ENCODE data around the gene C10orf90.

Gene C10orf90

GRCh38 chr10:126392469-126392868, 278.0 kb downstream of the C10orf90 start:
- TF ChIP-seq CTCF (IDR thresholded peaks at IDR 0.05; ENCODE audit: borderline replicate concordance, insufficient read depth, low read depth, low read length): no peak
- no peak overlapping the region for H3K4me3 ChIP-seq (ENCODE audit: low read depth, low read length)

- TF ChIP-seq CTCF (IDR thresholded peaks at IDR 0.05; ENCODE audit: borderline replicate concordance, insufficient read depth, low read depth, low read length): no peak
- no peak overlapping the region for H3K4me3 ChIP-seq (ENCODE audit: low read depth, low read length)
Measured at GRCh38 chr10:126392068-126392467, 278.4 kb downstream of the C10orf90 start.

DNA sequence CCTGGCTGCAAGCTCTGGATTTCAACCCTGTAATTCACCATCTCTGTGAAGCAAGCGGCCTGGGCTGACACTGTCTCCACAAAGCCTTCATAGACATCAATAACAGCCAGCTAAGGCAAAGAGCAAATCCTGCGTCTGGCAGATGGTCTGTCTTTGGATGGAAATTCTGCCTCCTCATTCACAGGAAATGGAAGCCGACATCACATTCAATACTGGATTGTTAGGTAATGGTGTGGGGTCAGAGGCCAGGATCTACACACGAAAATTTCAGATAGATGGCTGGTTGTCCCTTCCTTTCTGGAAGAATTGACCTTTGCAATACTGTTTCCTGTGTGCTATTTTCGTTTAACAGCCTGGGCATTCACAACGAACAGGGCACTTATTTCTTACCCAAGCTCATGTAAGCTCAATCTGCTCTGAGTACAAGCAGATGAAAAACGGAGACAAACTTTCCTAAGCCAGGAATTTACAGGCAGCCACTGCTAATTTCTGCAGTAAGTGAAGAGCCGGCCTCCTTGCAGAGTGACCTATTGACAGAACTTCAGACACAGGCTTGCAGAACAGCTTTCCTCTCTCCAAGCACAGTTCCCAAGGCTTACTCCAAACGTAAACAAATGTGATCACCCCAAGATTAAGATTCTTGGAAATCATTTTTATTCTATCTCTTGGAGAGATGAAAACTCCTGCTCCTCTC, 279.2 kb downstream of the C10orf90 start:
- no peak overlapping the region for H3K4me3 ChIP-seq (ENCODE audit: low read depth, low read length)
- TF ChIP-seq CTCF (IDR thresholded peaks at IDR 0.05; ENCODE audit: borderline replicate concordance, insufficient read depth, low read depth, low read length): no peak

GRCh38 chr10:126390324-126390723, 280.2 kb downstream of the C10orf90 start:
- H3K4me3 ChIP-seq (ENCODE audit: low read depth, low read length): no peak overlapping the region
- no peak for TF ChIP-seq CTCF (IDR thresholded peaks at IDR 0.05; ENCODE audit: borderline replicate concordance, insufficient read depth, low read depth, low read length)

DNA sequence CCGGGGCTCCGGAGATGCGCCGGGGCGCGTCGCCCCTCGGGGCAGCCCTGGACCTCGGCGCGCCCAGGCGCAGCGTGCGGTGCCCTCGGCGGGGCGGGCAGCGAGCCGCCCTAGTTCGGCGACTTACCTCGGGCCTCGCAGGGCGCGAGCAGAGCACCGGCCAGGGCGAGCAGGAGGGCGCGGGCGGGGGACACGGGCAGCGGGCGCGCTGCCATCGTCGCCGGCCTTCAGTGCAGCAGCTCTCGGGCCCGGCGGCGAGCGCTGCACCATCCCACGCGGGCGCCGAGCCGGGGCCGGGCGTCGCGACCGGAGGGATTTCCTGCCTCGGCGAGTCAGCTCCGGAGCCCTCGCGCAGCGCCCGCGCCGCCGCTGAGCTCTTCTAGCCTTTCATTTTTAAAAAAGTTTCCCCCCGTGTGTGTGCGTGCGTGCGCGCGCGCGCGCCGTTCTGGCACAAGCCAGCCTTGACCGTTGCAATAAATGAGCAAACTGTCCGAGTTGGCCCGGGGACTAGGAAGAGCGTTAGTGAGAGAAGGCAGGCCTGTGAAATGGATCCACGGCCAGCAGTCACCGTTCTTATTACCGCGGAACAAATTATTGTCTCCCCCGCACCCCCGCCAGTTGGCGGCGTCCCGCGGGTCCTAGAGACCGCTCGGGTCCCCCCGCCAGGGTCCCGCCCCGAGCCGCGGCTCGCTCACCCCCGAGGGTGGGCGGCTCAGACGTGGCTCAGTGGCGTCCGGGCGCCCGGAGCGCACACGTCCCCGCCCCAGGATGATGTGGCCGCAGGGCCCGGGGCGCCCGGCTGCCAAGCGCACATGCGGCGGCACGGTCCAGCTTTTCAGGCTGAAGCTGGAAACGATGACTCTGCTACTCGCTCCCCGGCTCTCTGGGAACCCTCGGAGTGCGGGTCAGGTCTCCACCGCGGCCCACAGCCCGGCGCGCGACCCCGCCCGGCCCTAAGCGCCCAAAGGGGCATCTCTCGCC, 282.3 kb downstream of the C10orf90 start, which contains the start of gene ADAM12:
Gene ADAM12 (minus strand): TSS at position 547 of the 981 bp plus-strand sequence. CDS start 332 bp downstream, at position 215.
- no peak within 1 kb of the TSS for H3K4me3 ChIP-seq (ENCODE audit: low read depth, low read length)
- TF ChIP-seq CTCF (IDR thresholded peaks at IDR 0.05; ENCODE audit: borderline replicate concordance, insufficient read depth, low read depth, low read length): no peak

GRCh38 chr10:126387041-126387921, 283.2 kb downstream of the C10orf90 start:
- peak; percentile 41; the same call in 1 of the 2 replicates for TF ChIP-seq CTCF (IDR thresholded peaks at IDR 0.05; ENCODE audit: borderline replicate concordance, insufficient read depth, low read depth, low read length)
- H3K4me3 ChIP-seq (ENCODE audit: low read depth, low read length): no peak overlapping the region

Measured in GM12875 (cell line).